Activated CD4-positive, alpha-beta T cell treated with anti-CD3 and anti-CD28 coated beads, Interleukin-2, amount 10 ng/mL, durations not matched to agents 24 days and 14 days (primary cell): Measurements from ENCODE around the gene KMT2B. TPM values are rescaled to one million over a fixed set of nuclear protein-coding genes. Genes with fewer than 3 reads are reported as not detected.

Experiments
- DNase-seq: peaks from one replicate; pipeline ENCODE4 v3.0.0; 2022
- H3K27ac Mint-ChIP-seq: one replicate; pipeline ENCODE4 v1.8.0; 2022; ENCODE audit warnings: mild to moderate bottlenecking, mixed read lengths
- H3K27me3 Mint-ChIP-seq: one replicate; pipeline ENCODE4 v1.8.0; 2022; ENCODE audit warnings: mixed read lengths
- H3K36me3 Mint-ChIP-seq: one replicate; pipeline ENCODE4 v1.8.0; 2022; ENCODE audit warnings: low read depth, mild to moderate bottlenecking, mixed read lengths
- H3K4me1 Mint-ChIP-seq: one replicate; pipeline ENCODE4 v1.8.0; 2021; ENCODE audit warnings: mixed read lengths
- H3K4me3 Mint-ChIP-seq: one replicate; pipeline ENCODE4 v1.8.0; 2022; ENCODE audit warnings: mild to moderate bottlenecking, moderate library complexity, mixed read lengths
- H3K9me3 Mint-ChIP-seq: one replicate; pipeline ENCODE4 v1.8.0; 2021; ENCODE audit warnings: mixed read lengths
- intact Hi-C: fragments of 100-400 bp; cut with micrococcal nuclease; formaldehyde crosslinking; loops from one replicate; pipeline ENCODE4 v1.15.1; 2023
- total RNA-seq: library from RNA; stranded (reverse); gene quantifications from 2 replicates; pipeline ENCODE4 v1.2.3, GENCODE V29; 2022

KMT2B gene
- total RNA-seq, 1 donor from 2014 or later, result 64.5 TPM

DNA sequence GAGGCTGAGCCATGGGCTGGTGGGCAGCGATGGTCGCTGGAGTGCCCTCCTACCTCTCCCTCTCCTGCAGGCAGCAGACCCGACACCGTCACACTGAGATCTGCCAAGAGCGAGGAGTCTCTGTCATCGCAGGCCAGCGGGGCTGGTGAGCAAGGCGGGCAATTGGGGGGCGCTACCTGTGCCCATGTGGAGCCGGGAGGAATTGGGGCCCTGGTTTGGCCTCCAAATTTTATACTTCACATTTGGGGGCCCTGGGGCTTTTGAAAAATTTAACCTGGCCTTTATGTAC, 67.5 kb downstream of the KMT2B start:
- Mint-ChIP-seq H3K4me3 (no peak overlapping the region), H3K27ac (no peak overlapping the region), H3K9me3 (no peaks in the 10 kb centered on the region), H3K27me3 (no peaks in the 10 kb centered on the region), H3K4me1 (no peaks in the 10 kb centered on the region), H3K36me3 (peaks cover 20% of the 10 kb centered on the region)
- intact Hi-C loops, result no loop called here
- DNase-seq, result no peak

DNA sequence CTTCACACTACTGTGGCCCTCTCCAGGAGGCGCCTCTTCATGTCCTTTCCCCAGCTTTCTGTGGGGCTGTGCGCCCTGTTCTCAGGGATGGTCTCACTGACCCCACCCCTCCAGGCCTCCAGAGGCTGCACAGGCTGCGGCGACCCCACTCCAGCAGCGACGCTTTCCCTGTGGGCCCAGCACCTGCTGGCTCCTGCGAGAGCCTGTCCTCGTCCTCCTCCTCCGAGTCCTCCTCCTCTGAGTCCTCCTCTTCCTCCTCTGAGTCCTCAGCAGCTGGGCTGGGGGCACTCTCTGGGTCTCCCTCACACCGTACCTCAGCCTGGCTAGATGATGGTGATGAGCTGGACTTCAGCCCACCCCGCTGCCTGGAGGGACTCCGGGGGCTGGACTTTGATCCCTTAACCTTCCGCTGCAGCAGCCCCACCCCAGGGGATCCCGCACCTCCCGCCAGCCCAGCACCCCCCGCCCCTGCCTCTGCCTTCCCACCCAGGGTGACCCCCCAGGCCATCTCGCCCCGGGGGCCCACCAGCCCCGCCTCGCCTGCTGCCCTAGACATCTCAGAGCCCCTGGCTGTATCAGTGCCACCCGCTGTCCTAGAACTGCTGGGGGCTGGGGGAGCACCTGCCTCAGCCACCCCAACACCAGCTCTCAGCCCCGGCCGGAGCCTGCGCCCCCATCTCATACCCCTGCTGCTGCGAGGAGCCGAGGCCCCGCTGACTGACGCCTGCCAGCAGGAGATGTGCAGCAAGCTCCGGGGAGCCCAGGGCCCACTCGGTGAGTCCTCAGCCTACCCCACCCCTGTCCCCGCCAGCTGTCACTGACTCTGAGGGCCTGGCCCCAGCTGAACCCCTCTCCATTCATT, 68.7 kb downstream of the KMT2B start:
- H3K9me3 Mint-ChIP-seq, result no peaks in the 10 kb centered on the region
- H3K4me1 Mint-ChIP-seq, result no peaks in the 10 kb centered on the region
- intact Hi-C loops, result no loop called here

DNA sequence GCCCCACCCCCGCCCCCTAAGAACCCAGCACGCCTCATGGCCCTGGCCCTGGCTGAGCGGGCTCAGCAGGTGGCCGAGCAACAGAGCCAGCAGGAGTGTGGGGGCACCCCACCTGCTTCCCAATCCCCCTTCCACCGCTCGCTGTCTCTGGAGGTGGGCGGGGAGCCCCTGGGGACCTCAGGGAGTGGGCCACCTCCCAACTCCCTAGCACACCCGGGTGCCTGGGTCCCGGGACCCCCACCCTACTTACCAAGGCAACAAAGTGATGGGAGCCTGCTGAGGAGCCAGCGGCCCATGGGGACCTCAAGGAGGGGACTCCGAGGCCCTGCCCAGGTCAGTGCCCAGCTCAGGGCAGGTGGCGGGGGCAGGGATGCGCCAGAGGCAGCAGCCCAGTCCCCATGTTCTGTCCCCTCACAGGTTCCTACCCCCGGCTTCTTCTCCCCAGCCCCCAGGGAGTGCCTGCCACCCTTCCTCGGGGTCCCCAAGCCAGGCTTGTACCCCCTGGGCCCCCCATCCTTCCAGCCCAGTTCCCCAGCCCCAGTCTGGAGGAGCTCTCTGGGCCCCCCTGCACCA, 69.5 kb downstream of the KMT2B start:
- no peaks in the 10 kb centered on the region for H3K4me1 Mint-ChIP-seq
- intact Hi-C loops, result no loop called here
- peaks cover 13% of the 10 kb centered on the region for H3K36me3 Mint-ChIP-seq

More for the DNA sequence above, 68.7 kb downstream of the KMT2B start:
- no peak for DNase-seq
- no peak overlapping the region for H3K4me3 Mint-ChIP-seq
- H3K27ac Mint-ChIP-seq, result no peak overlapping the region
- peaks cover 15% of the 10 kb centered on the region for H3K36me3 Mint-ChIP-seq
- H3K27me3 Mint-ChIP-seq, result no peaks in the 10 kb centered on the region

More for the DNA sequence above, 69.5 kb downstream of the KMT2B start:
- Mint-ChIP-seq H3K4me3 (no peak overlapping the region), H3K27me3 (no peaks in the 10 kb centered on the region), H3K9me3 (no peaks in the 10 kb centered on the region), H3K27ac (no peak overlapping the region)
- DNase-seq, result no peak

Other genes with a start within 250 kb of the KMT2B start
- not detected in 2 replicates for gene KRTDAP, start 227.5 kb upstream of the KMT2B start, total RNA-seq
- not detected in 2 replicates for gene DMKN, start 204.4 kb upstream of the KMT2B start, total RNA-seq
- gene SBSN, start 189.7 kb upstream of the KMT2B start, total RNA-seq, result not detected in 2 replicates
- gene GAPDHS, start 184.5 kb upstream of the KMT2B start, total RNA-seq, result not detected in 2 replicates
- gene TMEM147, start 172.4 kb upstream of the KMT2B start, total RNA-seq, result 132 and 134 TPM in 2 replicates
- not detected in 2 replicates for gene ATP4A, start 154.3 kb upstream of the KMT2B start, total RNA-seq
- not detected in 2 replicates for gene PMIS2, start 131.8 kb upstream of the KMT2B start, total RNA-seq
- gene HAUS5, start 105.3 kb upstream of the KMT2B start, total RNA-seq, result 45.8 TPM in 2 replicates
- gene RBM42, start 89.0 kb upstream of the KMT2B start, total RNA-seq, result 114 and 115 TPM in 2 replicates
- 0.93 and 1.1 TPM in 2 replicates for gene ETV2, start 76.3 kb upstream of the KMT2B start, total RNA-seq
- gene COX6B1, start 69.7 kb upstream of the KMT2B start, total RNA-seq, result 451 and 472 TPM in 2 replicates
- gene UPK1A, start 51.5 kb upstream of the KMT2B start, total RNA-seq, result 0.77 and 0.92 TPM in 2 replicates
- gene ZBTB32, start 13.4 kb upstream of the KMT2B start, total RNA-seq, result 140 and 142 TPM in 2 replicates
- gene IGFLR1, start 24.4 kb downstream of the KMT2B start, total RNA-seq, result 62.4 and 75.2 TPM in 2 replicates
- 26.9 and 28.2 TPM in 2 replicates for gene U2AF1L4, start 27.4 kb downstream of the KMT2B start, total RNA-seq
- gene PSENEN, start 27.6 kb downstream of the KMT2B start, total RNA-seq, result 44.9 and 46.7 TPM in 2 replicates
- 7.7 and 11.1 TPM in 2 replicates for gene LIN37, start 30.6 kb downstream of the KMT2B start, total RNA-seq
- gene HSPB6, start 39.0 kb downstream of the KMT2B start, total RNA-seq, result 0.42 TPM in 1 of 2 replicates, not detected in the other
- 35.2 and 43.6 TPM in 2 replicates for gene PROSER3, start 40.2 kb downstream of the KMT2B start, total RNA-seq
- 24.6 and 26.4 TPM in 2 replicates for gene ARHGAP33, start 57.6 kb downstream of the KMT2B start, total RNA-seq
- gene PRODH2, start 94.8 kb downstream of the KMT2B start, total RNA-seq, result not detected in 2 replicates
- gene NPHS1, start 134.5 kb downstream of the KMT2B start, total RNA-seq, result 0.28 TPM in 1 of 2 replicates, not detected in the other
- gene KIRREL2, start 138.9 kb downstream of the KMT2B start, total RNA-seq, result 1.8 and 2.1 TPM in 2 replicates
- 2.0 and 2.4 TPM in 2 replicates for gene APLP1, start 150.6 kb downstream of the KMT2B start, total RNA-seq
- 146 and 150 TPM in 2 replicates for gene NFKBID, start 182.5 kb downstream of the KMT2B start, total RNA-seq
- 46.1 and 48.4 TPM in 2 replicates for gene HCST, start 184.5 kb downstream of the KMT2B start, total RNA-seq
- gene TYROBP, start 190.3 kb downstream of the KMT2B start, total RNA-seq, result not detected in 2 replicates
- 11.0 and 11.6 TPM in 2 replicates for gene LRFN3, start 218.4 kb downstream of the KMT2B start, total RNA-seq